A673 (cell line): ENCODE results near the gene HDDC2. TPM values are rescaled to one million over a fixed set of nuclear protein-coding genes. Genes with fewer than 3 reads are reported as not detected.

Source experiments
- BruUV-seq: library from RNA; stranded (reverse); fragments of 400-500 nt; replicated peaks from 2 replicates; lab custom pipeline; 2021; lab: Mats Ljungman, UMichigan
- CTCF ChIA-PET: fragments of 300-600 bp; sonication (Branson Sonifier 250); formaldehyde crosslinking; loops from one replicate; lab custom pipeline; 2022; ENCODE audit warnings: antibody characterized with exemption; lab: Charles Lee
- POLR2A ChIA-PET: fragments of 300-600 bp; sonication (Branson Sonifier 250); formaldehyde crosslinking; loops from one replicate; lab custom pipeline; 2022; ENCODE audit warnings: antibody characterized with exemption; ENCODE audit not compliant: low non-redundant PET; lab: Charles Lee
- DNase-seq: peaks from one replicate; pipeline ENCODE4 v3.0.0-alpha.2; 2015; ENCODE audit warnings: low spot score
- H3K27ac ChIP-seq: fragments of 200-600 bp; sonication (generic); 2 replicates; pipeline ENCODE4 v1.5.1; 2016; ENCODE audit warnings: mixed run types, low read depth, mild to moderate bottlenecking, mixed read lengths, antibody characterized with exemption, low read length; ENCODE audit not compliant: poor library complexity, severe bottlenecking
- H3K27me3 ChIP-seq: fragments of 200-600 bp; sonication (generic); replicated peaks from 2 replicates; pipeline ENCODE4 v1.6.1; 2017; ENCODE audit warnings: mixed run types, low read depth, mild to moderate bottlenecking, mixed read lengths, antibody characterized with exemption, low read length; ENCODE audit not compliant: insufficient read depth, poor library complexity
- H3K36me3 ChIP-seq: fragments of 200-600 bp; sonication (generic); 2 replicates; pipeline ENCODE4 v1.6.1; 2016; ENCODE audit warnings: mixed run types, mild to moderate bottlenecking, mixed read lengths, antibody characterized with exemption, low read length; ENCODE audit not compliant: insufficient read depth, poor library complexity, severe bottlenecking
- H3K4me1 ChIP-seq: fragments of 200-600 bp; sonication (generic); 2 replicates; pipeline ENCODE4 v1.6.1; 2017; ENCODE audit warnings: mixed run types, mild to moderate bottlenecking, mixed read lengths, antibody characterized with exemption, low read length; ENCODE audit not compliant: insufficient read depth, poor library complexity, severe bottlenecking
- H3K4me3 ChIP-seq: fragments of 200-600 bp; sonication (generic); 2 replicates; pipeline ENCODE4 v1.5.1; 2016; ENCODE audit warnings: low read depth, mixed run types, mild to moderate bottlenecking, mixed read lengths, low read length; ENCODE audit not compliant: poor library complexity, severe bottlenecking
- H3K9me3 ChIP-seq: fragments of 200-600 bp; sonication (generic); 2 replicates; pipeline ENCODE4 v1.6.1; 2016; ENCODE audit warnings: mixed run types, low read depth, mild to moderate bottlenecking, mixed read lengths, antibody characterized with exemption, low read length; ENCODE audit not compliant: poor library complexity, severe bottlenecking
- CTCF ChIP-seq: fragments of 300-800, 200-600 bp; sonication (generic); conservative IDR thresholded peaks from 2 replicates; pipeline ENCODE4 v1.5.1; 2017; ENCODE audit warnings: low read depth, mild to moderate bottlenecking, antibody characterized with exemption, low read length, moderate library complexity, mixed read lengths
- EZH2 ChIP-seq: fragments of 200-600 bp; sonication (generic); IDR thresholded peaks from 2 replicates; pipeline ENCODE4 v1.6.1; 2017; ENCODE audit warnings: borderline replicate concordance, low read depth, mild to moderate bottlenecking, mixed read lengths, antibody characterized with exemption, low read length; ENCODE audit not compliant: poor library complexity, severe bottlenecking
- intact Hi-C: fragments of 100-400 bp; cut with micrococcal nuclease; formaldehyde crosslinking; loops from one replicate; pipeline ENCODE4 v1.10.0; 2022; ENCODE audit not compliant: unreplicated experiment
- total RNA-seq: library from RNA; stranded (reverse); gene quantifications from 2 replicates; pipeline ENCODE4 v1.2.3, GENCODE V29; 2021

The HDDC2 gene
- total RNA-seq, 1 experiment from 2014 or later: 87.6 TPM

GRCh38 chr6:125273251-125273650, 28.5 kb downstream of the HDDC2 start:
- intact Hi-C loops: no loop called here
- Histone ChIP-seq H3K27me3 (no peaks in the 10 kb centered on the region), H3K4me1 (no peaks in the 10 kb centered on the region), H3K27ac (no peak overlapping the region), H3K36me3 (peaks cover 14% of the 10 kb centered on the region), H3K9me3 (no peaks in the 10 kb centered on the region), H3K4me3 (no peak overlapping the region)
- no TSS peak for BruUV-seq
- DNase-seq: no peak
- ChIA-PET POLR2A (no interaction called here), CTCF (no interaction called here)
- TF ChIP-seq CTCF (no peak), EZH2 (no peak)

- no peaks in the 10 kb centered on the region for H3K4me1 ChIP-seq
- no peak for DNase-seq
- H3K36me3 ChIP-seq: peaks cover 14% of the 10 kb centered on the region
- no peaks in the 10 kb centered on the region for H3K9me3 ChIP-seq
- no peak overlapping the region for H3K4me3 ChIP-seq
- POLR2A ChIA-PET: no interaction called here
- BruUV-seq: no TSS peak
- CTCF ChIA-PET: no interaction called here
- no peaks in the 10 kb centered on the region for H3K27me3 ChIP-seq
- intact Hi-C loops: no loop called here
- no peak for TF ChIP-seq CTCF
- no peak for TF ChIP-seq EZH2
- no peak overlapping the region for H3K27ac ChIP-seq
Measured at GRCh38 chr6:125271486-125272159, 30.1 kb downstream of the HDDC2 start.

- Histone ChIP-seq H3K27ac (no peak overlapping the region), H3K4me3 (no peak overlapping the region), H3K9me3 (no peaks in the 10 kb centered on the region), H3K4me1 (no peaks in the 10 kb centered on the region), H3K27me3 (no peaks in the 10 kb centered on the region), H3K36me3 (peaks cover 7% of the 10 kb centered on the region)
- intact Hi-C loops: no loop called here
- ChIA-PET POLR2A (no interaction called here), CTCF (no interaction called here)
- TF ChIP-seq EZH2: no peak
- TF ChIP-seq CTCF: no peak
- no TSS peak for BruUV-seq
- DNase-seq: no peak
Measured at GRCh38 chr6:125270380-125270779, 31.4 kb downstream of the HDDC2 start.
